ENCODE data around the gene SAMD11.
"Not testable (repeated sequence)": the region's sequence is repeated elsewhere in the genome, so short reads cannot be mapped to it uniquely, and the experiment has no call there.

Gene SAMD11

GRCh38 chr1:978835-979743, 55.4 kb downstream of the SAMD11 start:
- DNase-seq (ENCODE audit: low spot score): no peak

- DNase-seq (ENCODE audit: low spot score): no peak
Observed at GRCh38 chr1:979744-980072, 56.0 kb downstream of the SAMD11 start.

- DNase-seq (ENCODE audit: low spot score): no peak
Observed at GRCh38 chr1:980137-980571, 56.4 kb downstream of the SAMD11 start.

- DNase-seq (ENCODE audit: low spot score): no peak
Observed at GRCh38 chr1:980602-981395, 57.1 kb downstream of the SAMD11 start.

- DNase-seq (ENCODE audit: low spot score): no peak
Observed at GRCh38 chr1:981491-981954, 57.8 kb downstream of the SAMD11 start.

- DNase-seq (ENCODE audit: low spot score): no peak
Observed at GRCh38 chr1:981955-982558, 58.3 kb downstream of the SAMD11 start, which contains the start of gene PERM1. PERM1 (minus strand) TSS chr1:982093; CDS start chr1:981029, 1,064 bp downstream.

GRCh38 chr1:982765-983436, 59.2 kb downstream of the SAMD11 start:
- no peak for DNase-seq (ENCODE audit: low spot score)

- peak; percentile 41 for DNase-seq (ENCODE audit: low spot score)
Observed at GRCh38 chr1:983798-984475, 60.2 kb downstream of the SAMD11 start.

- no peak for DNase-seq (ENCODE audit: low spot score)
Observed at GRCh38 chr1:984476-984814, 60.7 kb downstream of the SAMD11 start.

GRCh38 chr1:985126-985525, 61.4 kb downstream of the SAMD11 start:
- DNase-seq (ENCODE audit: low spot score): no peak

- DNase-seq (ENCODE audit: low spot score): not testable (repeated sequence)
Observed at GRCh38 chr1:988061-988460, 64.3 kb downstream of the SAMD11 start.

- not testable (repeated sequence) for DNase-seq (ENCODE audit: low spot score)
Observed at GRCh38 chr1:991275-991674, 67.6 kb downstream of the SAMD11 start.

GRCh38 chr1:991895-992294, 68.2 kb downstream of the SAMD11 start:
- no peak for DNase-seq (ENCODE audit: low spot score)

GRCh38 chr1:992362-992761, 68.6 kb downstream of the SAMD11 start:
- DNase-seq (ENCODE audit: low spot score): no peak

GRCh38 chr1:993379-993995, 69.8 kb downstream of the SAMD11 start:
- no peak for DNase-seq (ENCODE audit: low spot score)
